Gastroesophageal sphincter (tissue), 3 donors: ENCODE data around the gene JUN.

Experiments used
- EP300 ChIP-seq: sonication (generic); formaldehyde crosslinking; IDR thresholded peaks from one replicate; pipeline ENCODE4 v1.6.1; 2017; ENCODE audit warnings: antibody characterized with exemption, mild to moderate bottlenecking
- POLR2A ChIP-seq, 2 donors: fragments of 450-650 bp; IDR thresholded peaks; one replicate each; pipeline ENCODE4 v1.6.1; 2017; ENCODE audit warnings: antibody characterized with exemption in 2 of 2, mild to moderate bottlenecking in 2 of 2, moderate library complexity in 1 of 2
- TF ChIP-seq, protein P1 (sequence below), 4 experiments: fragments of 200-600 bp in 2 of 4; fragments of 450-650 bp in 2 of 4; sonication (generic) in 1 of 4; IDR thresholded peaks; one replicate each; pipeline ENCODE4 v1.5.1; 2017 to 2019; ENCODE audit warnings: antibody characterized with exemption in 4 of 4, mild to moderate bottlenecking in 2 of 4, moderate library complexity in 2 of 4

DNA sequence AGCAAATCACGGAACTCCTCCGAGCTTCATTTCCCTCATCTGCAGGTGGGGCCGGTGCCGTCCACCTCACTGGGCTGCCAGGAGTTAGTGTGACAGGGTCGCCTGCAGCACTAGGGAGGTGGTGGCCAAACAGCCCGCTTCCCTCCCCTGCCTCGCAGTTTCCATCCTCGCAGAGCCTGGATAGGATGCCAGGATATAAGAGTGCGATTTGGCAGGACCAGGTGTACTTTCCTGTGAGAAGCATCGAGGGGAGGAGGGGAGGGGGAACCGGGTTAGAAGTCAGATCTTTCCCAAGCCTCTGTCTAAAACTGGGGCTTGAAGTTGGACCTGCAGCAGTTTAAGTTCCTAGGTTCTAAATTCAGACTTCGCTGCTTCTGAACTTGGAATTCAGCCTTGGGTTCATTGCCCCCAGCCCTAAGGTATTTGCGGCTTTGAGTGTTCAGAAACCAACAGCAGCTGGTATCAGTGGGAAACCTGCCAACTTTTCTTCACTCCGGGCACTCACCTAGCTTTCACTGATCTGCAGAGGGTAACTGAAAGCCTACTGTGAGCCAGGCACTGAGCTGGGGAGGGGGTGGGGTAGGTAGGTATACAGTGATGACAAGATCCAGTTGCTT lies 1.7 kb upstream of the JUN start:
- TF ChIP-seq, protein P1, sequence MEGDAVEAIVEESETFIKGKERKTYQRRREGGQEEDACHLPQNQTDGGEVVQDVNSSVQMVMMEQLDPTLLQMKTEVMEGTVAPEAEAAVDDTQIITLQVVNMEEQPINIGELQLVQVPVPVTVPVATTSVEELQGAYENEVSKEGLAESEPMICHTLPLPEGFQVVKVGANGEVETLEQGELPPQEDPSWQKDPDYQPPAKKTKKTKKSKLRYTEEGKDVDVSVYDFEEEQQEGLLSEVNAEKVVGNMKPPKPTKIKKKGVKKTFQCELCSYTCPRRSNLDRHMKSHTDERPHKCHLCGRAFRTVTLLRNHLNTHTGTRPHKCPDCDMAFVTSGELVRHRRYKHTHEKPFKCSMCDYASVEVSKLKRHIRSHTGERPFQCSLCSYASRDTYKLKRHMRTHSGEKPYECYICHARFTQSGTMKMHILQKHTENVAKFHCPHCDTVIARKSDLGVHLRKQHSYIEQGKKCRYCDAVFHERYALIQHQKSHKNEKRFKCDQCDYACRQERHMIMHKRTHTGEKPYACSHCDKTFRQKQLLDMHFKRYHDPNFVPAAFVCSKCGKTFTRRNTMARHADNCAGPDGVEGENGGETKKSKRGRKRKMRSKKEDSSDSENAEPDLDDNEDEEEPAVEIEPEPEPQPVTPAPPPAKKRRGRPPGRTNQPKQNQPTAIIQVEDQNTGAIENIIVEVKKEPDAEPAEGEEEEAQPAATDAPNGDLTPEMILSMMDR (IDR thresholded peaks at IDR 0.05) = peak in 1 of 4 experiments; percentile 4
- no peak for TF ChIP-seq POLR2A (IDR thresholded peaks at IDR 0.05)
- no peak for TF ChIP-seq EP300
